ENCODE data around the gene GLI3.

Gene GLI3

GRCh38 chr7:41912851-41913567 lies 324.0 kb downstream of the GLI3 start:
- no peak for DNase-seq

GRCh38 chr7:41912426-41912825 lies 324.6 kb downstream of the GLI3 start:
- DNase-seq = no peak

GRCh38 chr7:41911792-41912191 lies 325.2 kb downstream of the GLI3 start:
- DNase-seq = no peak

All from NCI-H524 (cell line).